Prostate gland (tissue), 2 donors: Measurements from ENCODE around the gene ALKAL2.

ENCODE experiments used
- POLR2A ChIP-seq: fragments of 450-650 bp; IDR thresholded peaks from one replicate; pipeline ENCODE4 v1.6.1; 2016; ENCODE audit warnings: antibody characterized with exemption, mild to moderate bottlenecking
- POLR2AphosphoS5 ChIP-seq: sonication (generic); formaldehyde crosslinking; IDR thresholded peaks from one replicate; pipeline ENCODE4 v1.6.1; 2017; ENCODE audit warnings: antibody characterized with exemption
- TF ChIP-seq, protein P1 (sequence below), 4 experiments: fragments of 200-600 bp in 2 of 4; fragments of 450-650 bp in 2 of 4; sonication (generic) in 2 of 4; IDR thresholded peaks; 1 replicate in 3 of 4; 2 replicates in 1 of 4; pipeline ENCODE4 v1.5.1; 2016 to 2019; ENCODE audit warnings: antibody characterized with exemption in 4 of 4, mild to moderate bottlenecking in 2 of 4, moderate library complexity in 2 of 4

DNA sequence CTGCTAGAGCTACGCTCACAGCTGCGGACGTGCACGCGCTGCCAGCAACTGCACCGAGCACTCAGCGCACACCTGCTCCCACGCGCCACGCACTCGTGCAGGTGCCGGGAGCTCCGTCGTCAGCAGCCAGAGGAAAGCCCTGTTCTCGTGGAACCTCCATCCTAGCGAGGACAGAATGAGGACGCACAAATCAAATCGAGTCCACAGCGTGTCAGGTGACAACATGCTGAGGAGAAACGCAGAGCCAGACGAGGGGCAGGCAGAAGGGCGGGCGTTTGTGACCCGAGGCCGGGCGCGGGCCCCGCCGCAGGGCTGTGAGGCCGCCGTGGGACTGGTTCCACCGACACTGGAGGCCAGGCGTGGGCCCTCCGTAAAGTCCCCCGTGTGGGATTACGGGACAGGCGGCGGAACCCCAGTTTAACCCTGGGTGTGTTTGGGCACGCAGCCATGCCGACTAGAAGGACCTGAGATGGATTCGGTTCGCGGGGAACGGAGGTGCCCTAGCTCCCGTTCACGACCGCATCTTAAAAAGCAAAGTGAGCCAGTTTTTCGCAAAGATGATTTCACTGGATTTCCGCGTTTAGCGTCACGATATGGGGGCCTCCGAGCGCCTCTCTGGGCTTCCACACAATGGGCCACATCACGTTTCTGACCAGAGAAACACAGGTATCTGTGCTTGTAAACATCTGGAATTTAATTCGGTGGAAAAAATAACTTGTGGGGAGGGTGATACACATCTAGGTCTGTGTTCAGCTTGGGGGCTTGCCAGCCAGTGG is 26.9 kb upstream of the ALKAL2 start:
- TF ChIP-seq, protein P1, sequence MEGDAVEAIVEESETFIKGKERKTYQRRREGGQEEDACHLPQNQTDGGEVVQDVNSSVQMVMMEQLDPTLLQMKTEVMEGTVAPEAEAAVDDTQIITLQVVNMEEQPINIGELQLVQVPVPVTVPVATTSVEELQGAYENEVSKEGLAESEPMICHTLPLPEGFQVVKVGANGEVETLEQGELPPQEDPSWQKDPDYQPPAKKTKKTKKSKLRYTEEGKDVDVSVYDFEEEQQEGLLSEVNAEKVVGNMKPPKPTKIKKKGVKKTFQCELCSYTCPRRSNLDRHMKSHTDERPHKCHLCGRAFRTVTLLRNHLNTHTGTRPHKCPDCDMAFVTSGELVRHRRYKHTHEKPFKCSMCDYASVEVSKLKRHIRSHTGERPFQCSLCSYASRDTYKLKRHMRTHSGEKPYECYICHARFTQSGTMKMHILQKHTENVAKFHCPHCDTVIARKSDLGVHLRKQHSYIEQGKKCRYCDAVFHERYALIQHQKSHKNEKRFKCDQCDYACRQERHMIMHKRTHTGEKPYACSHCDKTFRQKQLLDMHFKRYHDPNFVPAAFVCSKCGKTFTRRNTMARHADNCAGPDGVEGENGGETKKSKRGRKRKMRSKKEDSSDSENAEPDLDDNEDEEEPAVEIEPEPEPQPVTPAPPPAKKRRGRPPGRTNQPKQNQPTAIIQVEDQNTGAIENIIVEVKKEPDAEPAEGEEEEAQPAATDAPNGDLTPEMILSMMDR (IDR thresholded peaks at IDR 0.05), result no peak
- no peak for TF ChIP-seq POLR2A
- no peak for TF ChIP-seq POLR2AphosphoS5
